Measurements from ENCODE around the gene CCDC169.

DNA sequence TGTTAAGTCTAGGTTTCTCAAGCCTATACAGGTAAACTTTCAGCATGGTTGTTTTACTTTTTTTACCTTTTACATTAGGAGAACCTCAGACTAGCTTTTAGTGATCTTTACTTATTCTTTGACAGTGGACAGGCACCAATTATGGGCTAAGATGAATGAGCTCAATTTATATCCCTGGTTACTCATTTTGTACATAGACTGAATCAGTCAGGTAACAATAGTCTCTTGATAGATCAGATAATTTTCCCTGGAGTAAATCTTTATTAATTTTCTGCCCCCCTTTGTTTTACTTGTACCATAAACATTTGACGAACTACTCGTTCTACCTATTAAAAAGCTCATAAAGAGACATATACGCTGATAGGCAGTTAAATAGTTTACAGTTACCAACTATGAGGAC, 25.8 kb upstream of the CCDC169 start:
- no peak for TF ChIP-seq MXI1 (conservative IDR thresholded peaks at IDR 0.05; ENCODE audit: poor library complexity, severe bottlenecking)
- no peak for TF ChIP-seq TAF1 (IDR thresholded peaks at IDR 0.05; ENCODE audit: low read depth)
- TF ChIP-seq, protein P1, sequence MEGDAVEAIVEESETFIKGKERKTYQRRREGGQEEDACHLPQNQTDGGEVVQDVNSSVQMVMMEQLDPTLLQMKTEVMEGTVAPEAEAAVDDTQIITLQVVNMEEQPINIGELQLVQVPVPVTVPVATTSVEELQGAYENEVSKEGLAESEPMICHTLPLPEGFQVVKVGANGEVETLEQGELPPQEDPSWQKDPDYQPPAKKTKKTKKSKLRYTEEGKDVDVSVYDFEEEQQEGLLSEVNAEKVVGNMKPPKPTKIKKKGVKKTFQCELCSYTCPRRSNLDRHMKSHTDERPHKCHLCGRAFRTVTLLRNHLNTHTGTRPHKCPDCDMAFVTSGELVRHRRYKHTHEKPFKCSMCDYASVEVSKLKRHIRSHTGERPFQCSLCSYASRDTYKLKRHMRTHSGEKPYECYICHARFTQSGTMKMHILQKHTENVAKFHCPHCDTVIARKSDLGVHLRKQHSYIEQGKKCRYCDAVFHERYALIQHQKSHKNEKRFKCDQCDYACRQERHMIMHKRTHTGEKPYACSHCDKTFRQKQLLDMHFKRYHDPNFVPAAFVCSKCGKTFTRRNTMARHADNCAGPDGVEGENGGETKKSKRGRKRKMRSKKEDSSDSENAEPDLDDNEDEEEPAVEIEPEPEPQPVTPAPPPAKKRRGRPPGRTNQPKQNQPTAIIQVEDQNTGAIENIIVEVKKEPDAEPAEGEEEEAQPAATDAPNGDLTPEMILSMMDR (IDR thresholded peaks at IDR 0.05; ENCODE audit: poor library complexity, severe bottlenecking): no peak
- TF ChIP-seq RAD21 (conservative IDR thresholded peaks at IDR 0.05): no peak

Data from neural cell (in vitro differentiated cells).